Keratinocyte (primary cell): ENCODE measurements around the gene CYP4V2. TPM values are rescaled to one million over a fixed set of nuclear protein-coding genes. Genes with fewer than 3 reads are reported as not detected.

Experiments
- DNase-seq: peaks from one replicate; pipeline ENCODE4 v3.0.0-alpha.2; 2011; ENCODE audit warnings: low read depth, missing footprints, low spot score
- FAIRE-seq: peaks from 2 replicates; lab custom pipeline; 2011; peaks lifted over from hg19 to GRCh38; lab: Jason Lieb, UNC
- H2AFZ ChIP-seq: 2 replicates; pipeline ENCODE4 v1.6.0; 2012; ENCODE audit warnings: low read length, control low read depth, inconsistent platforms; ENCODE audit not compliant: control insufficient read depth
- H3K27ac ChIP-seq: 2 replicates; pipeline ENCODE4 v1.5.1; 2011; ENCODE audit warnings: low read length; ENCODE audit not compliant: control insufficient read depth, insufficient read depth
- H3K27me3 ChIP-seq: 3 replicates; pipeline ENCODE4 v1.6.0; 2011; ENCODE audit warnings: low read length; ENCODE audit not compliant: control insufficient read depth, insufficient read depth; ENCODE audit errors: extremely low read depth
- H3K36me3 ChIP-seq, 2 experiments: 2 replicates in 1 of 2; 3 replicates in 1 of 2; pipeline ENCODE4 v1.5.1; 2011; ENCODE audit warnings: low read length in 2 of 2, mild to moderate bottlenecking in 1 of 2; ENCODE audit not compliant: control insufficient read depth in 2 of 2, insufficient read depth in 2 of 2; ENCODE audit errors: extremely low read depth in 1 of 2
- H3K4me1 ChIP-seq: 3 replicates; pipeline ENCODE4 v1.5.1; 2011; ENCODE audit warnings: low read length; ENCODE audit not compliant: control insufficient read depth, insufficient read depth; ENCODE audit errors: extremely low read depth
- H3K4me2 ChIP-seq: 3 replicates; pipeline ENCODE4 v1.6.0; 2011; ENCODE audit warnings: low read depth, low read length; ENCODE audit not compliant: control insufficient read depth, insufficient read depth; ENCODE audit errors: extremely low read depth
- H3K4me3 ChIP-seq, 3 experiments: fragments of 200-600 bp in 1 of 3; sonication (generic) in 1 of 3; 2 replicates in 2 of 3; 3 replicates in 1 of 3; pipeline ENCODE4 v1.5.1; 2011 to 2016; ENCODE audit warnings: low read length in 3 of 3, mild to moderate bottlenecking in 3 of 3, control low read depth in 2 of 3, inconsistent platforms in 1 of 3, low read depth in 1 of 3, mixed read lengths in 1 of 3, mixed run types in 1 of 3, moderate library complexity in 1 of 3; ENCODE audit not compliant: control insufficient read depth in 2 of 3, insufficient read depth in 2 of 3; ENCODE audit errors: extremely low read depth in 1 of 3
- H3K79me2 ChIP-seq: 2 replicates; pipeline ENCODE4 v1.6.0; 2012; ENCODE audit warnings: low read length; ENCODE audit not compliant: control insufficient read depth, insufficient read depth
- H3K9ac ChIP-seq: 3 replicates; pipeline ENCODE4 v1.6.0; 2011; ENCODE audit warnings: low read length; ENCODE audit not compliant: control insufficient read depth, insufficient read depth; ENCODE audit errors: extremely low read depth
- H3K9me1 ChIP-seq: 3 replicates; pipeline ENCODE4 v1.6.0; 2011; ENCODE audit warnings: low read length; ENCODE audit not compliant: control insufficient read depth, insufficient read depth; ENCODE audit errors: extremely low read depth
- H3K9me3 ChIP-seq: 2 replicates; pipeline ENCODE4 v1.5.1; 2012; ENCODE audit warnings: low read depth, low read length; ENCODE audit not compliant: control insufficient read depth
- H4K20me1 ChIP-seq: 3 replicates; pipeline ENCODE4 v1.6.0; 2011; ENCODE audit warnings: low read length; ENCODE audit not compliant: control insufficient read depth, insufficient read depth; ENCODE audit errors: extremely low read depth
- CTCF ChIP-seq, 3 experiments: IDR thresholded peaks in 1 of 3; conservative IDR thresholded peaks in 1 of 3; optimal IDR thresholded peaks in 1 of 3; 2 replicates in 2 of 3; 3 replicates in 1 of 3; pipeline versions ENCODE3 to v1.5.1; 2011; ENCODE audit warnings: low read length in 3 of 3, mild to moderate bottlenecking in 3 of 3, moderate library complexity in 2 of 3, control low read depth in 1 of 3, inconsistent platforms in 1 of 3; ENCODE audit not compliant: insufficient read depth in 2 of 3; ENCODE audit errors: extremely low read depth in 1 of 3
- EZH2 ChIP-seq: IDR thresholded peaks from one replicate; pipeline ENCODE4 v1.6.1; 2012; ENCODE audit warnings: inconsistent platforms, mild to moderate bottlenecking, low read length, moderate library complexity
- dilution Hi-C: fragments of 300-500 bp; cut with MboI; formaldehyde crosslinking; loops from one replicate; pipeline ENCODE4 v1.7.0; 2020; ENCODE audit warnings: low sequenced_read_pairs; ENCODE audit not compliant: extremely low pct_ligation_motif_present
- polyA plus RNA-seq, 5 experiments: library from polyadenylated mRNA; depleted of rRNA in 3 of 5; stranded (reverse) in 3 of 5; stranded (forward) in 1 of 5; unstranded in 1 of 5; fragments of >200 nt; gene quantifications; 1 replicate in 1 of 5; 2 replicates in 3 of 5; 3 replicates in 1 of 5; pipeline versions ENCODE4 v1.2.1 to v1.2.3, GENCODE V29; 2011 to 2012; ENCODE audit warnings: missing spikeins in 2 of 5, low read depth in 1 of 5, low replicate concordance in 1 of 5

CYP4V2 gene
- polyA plus RNA-seq, 1 donor (not counting 4 experiments of a cell fraction or from before 2014, with no cell fraction given) = 8.8 TPM

DNA sequence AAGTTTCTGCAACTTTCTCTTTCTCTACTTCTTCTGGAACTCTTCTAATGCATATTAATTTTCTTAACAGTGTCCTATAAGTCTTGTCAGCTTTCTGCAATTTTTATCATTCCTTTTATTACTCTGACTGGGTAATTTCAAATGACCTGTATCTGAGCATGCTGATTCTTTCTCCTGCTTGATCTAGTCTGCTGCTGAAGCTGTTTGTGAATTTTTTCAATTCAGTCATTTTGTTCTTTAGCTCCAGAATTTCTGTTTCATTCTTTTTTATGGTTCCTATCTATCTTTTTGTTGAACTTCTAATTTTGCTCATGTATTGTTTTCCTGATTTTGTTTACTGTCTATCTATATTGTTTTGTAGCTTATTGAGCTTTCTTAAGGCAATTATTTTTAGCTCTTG, 34.5 kb downstream of the CYP4V2 start:
- no peaks in the 10 kb centered on the region for H3K79me2 ChIP-seq
- dilution Hi-C loops = no loop called here
- no peak overlapping the region for H3K27ac ChIP-seq
- no peaks in the 10 kb centered on the region for H3K9me3 ChIP-seq
- no peaks in the 10 kb centered on the region for H4K20me1 ChIP-seq
- DNase-seq (no peak), FAIRE-seq (no peak)
- H3K27me3 ChIP-seq = no peaks in the 10 kb centered on the region
- no peaks in the 10 kb centered on the region for H3K9me1 ChIP-seq
- no peak overlapping the region for H3K4me2 ChIP-seq
- H2AFZ ChIP-seq = no peak overlapping the region
- no peaks in the 10 kb centered on the region for H3K36me3 ChIP-seq
- no peak overlapping the region for H3K4me3 ChIP-seq
- no peaks in the 10 kb centered on the region for H3K4me1 ChIP-seq
- no peak overlapping the region for H3K9ac ChIP-seq
- TF ChIP-seq CTCF (optimal IDR thresholded peaks at IDR 0.05 in 1 of 3, IDR thresholded peaks at IDR 0.05 in 1 of 3, conservative IDR thresholded peaks at IDR 0.05 in 1 of 3; ENCODE audit: extremely low read depth in 1 of 3, insufficient read depth in 2 of 3, low read length in 3 of 3) (no peak), EZH2 (no peak)

DNA sequence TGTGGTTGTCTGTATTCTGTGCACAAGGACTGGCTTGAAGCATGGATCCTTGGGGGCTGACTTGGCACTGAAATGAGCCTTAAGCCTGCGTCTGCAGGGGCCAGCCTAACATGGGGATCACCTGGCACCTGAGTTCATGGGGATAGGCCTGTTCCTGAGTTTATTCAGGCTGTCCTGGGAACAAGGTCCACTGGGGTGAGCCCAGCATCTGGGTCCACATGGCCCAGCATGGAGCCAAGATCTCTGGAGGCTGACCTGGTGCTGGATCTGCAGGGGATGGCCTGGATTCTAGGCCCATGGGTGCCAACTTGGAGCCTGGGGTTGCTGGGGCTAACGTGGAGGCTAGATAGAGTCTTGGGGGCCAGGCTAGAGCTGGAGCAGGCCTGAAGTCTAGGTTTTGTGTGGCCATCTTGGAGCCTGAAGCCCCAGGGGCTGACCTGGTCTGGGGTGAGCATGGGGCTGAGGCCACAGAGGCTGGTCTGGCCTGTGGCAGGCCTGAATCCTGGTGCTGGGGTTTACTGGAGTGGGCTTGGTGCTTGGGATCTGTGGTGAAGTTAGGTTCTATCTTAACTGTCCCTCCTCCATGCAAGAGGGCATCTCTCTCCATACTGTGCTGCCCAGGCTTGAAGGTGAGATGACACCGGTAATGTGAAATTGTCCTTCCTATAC, 35.3 kb downstream of the CYP4V2 start:
- Histone ChIP-seq H4K20me1 (no peaks in the 10 kb centered on the region), H3K27ac (no peak overlapping the region), H3K4me1 (no peaks in the 10 kb centered on the region), H3K27me3 (no peaks in the 10 kb centered on the region), H3K9me3 (no peaks in the 10 kb centered on the region), H2AFZ (no peak overlapping the region), H3K9ac (no peak overlapping the region), H3K4me3 (no peak overlapping the region), H3K79me2 (no peaks in the 10 kb centered on the region), H3K4me2 (no peak overlapping the region), H3K9me1 (no peaks in the 10 kb centered on the region), H3K36me3 (no peaks in the 10 kb centered on the region)
- dilution Hi-C loops = no loop called here
- no peak for DNase-seq
- FAIRE-seq = no peak
- TF ChIP-seq CTCF (optimal IDR thresholded peaks at IDR 0.05 in 1 of 3, IDR thresholded peaks at IDR 0.05 in 1 of 3, conservative IDR thresholded peaks at IDR 0.05 in 1 of 3; ENCODE audit: extremely low read depth in 1 of 3, insufficient read depth in 2 of 3, low read length in 3 of 3) = no peak
- TF ChIP-seq EZH2 = no peak
